NCI-H1417 (cell line): ENCODE results near the gene LANCL3.

Experiments used
- DNase-seq, 3 experiments: peaks; one replicate each; lab custom pipeline; 2025; lab: John Stamatoyannopoulos, UW

The LANCL3 gene

DNA sequence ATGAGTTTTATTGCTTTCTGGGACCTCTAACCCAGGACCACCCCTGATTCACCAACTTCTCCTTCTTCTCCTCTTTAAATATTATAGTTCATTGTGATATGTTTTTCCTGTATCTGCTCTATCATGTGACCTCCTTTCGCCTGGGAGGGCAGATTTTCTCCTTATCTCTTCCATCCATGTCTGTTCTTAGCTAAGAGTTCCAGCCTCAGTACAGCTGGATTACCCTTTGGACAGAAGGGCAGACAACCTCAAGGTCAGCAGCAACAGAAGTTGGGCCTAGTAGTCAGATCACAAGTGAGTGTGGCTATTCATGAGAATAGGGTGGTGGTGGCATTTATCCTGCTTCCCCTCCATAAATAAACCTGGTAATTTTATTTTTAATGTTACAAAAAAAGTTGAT, 108.4 kb downstream of the LANCL3 start:
- no peak for DNase-seq

DNA sequence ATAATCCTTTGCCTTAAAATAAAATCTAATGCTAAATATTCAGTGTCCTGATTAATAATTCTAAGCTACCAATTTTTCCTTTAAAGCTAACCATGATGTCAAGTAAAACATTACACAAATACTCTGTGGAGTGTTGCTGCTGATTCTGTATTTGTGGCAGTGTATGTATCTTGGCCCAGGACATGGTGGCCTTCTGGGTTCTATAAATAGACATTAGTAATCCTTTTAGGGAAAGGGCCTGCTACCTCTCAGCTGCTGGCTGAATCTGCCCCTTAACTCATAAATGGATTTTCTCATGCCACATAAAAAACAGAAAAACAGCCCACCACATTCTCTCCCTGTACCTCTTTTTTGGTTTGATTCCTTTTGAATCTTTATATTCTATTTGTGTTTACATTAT, 113.0 kb downstream of the LANCL3 start:
- DNase-seq = no peak

DNA sequence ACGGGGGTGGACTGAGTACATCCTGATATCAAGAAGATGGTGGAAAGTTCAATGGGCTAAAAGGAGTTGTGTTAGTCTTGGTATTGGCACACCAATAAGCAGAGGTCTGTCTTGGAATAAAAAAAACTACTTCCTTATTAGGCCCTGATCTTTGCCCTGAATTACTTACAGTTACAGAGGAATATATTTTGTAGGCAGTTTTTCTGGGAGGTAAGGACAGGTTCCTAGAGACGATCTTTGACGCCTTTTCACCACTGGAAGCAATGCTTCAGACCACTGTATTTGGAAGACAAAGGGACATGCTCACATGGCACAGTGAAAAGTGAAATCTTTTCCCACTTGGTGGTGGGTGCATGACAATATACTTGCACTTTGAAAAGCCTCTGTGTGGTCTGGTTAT, 113.5 kb downstream of the LANCL3 start:
- DNase-seq = no peak

DNA sequence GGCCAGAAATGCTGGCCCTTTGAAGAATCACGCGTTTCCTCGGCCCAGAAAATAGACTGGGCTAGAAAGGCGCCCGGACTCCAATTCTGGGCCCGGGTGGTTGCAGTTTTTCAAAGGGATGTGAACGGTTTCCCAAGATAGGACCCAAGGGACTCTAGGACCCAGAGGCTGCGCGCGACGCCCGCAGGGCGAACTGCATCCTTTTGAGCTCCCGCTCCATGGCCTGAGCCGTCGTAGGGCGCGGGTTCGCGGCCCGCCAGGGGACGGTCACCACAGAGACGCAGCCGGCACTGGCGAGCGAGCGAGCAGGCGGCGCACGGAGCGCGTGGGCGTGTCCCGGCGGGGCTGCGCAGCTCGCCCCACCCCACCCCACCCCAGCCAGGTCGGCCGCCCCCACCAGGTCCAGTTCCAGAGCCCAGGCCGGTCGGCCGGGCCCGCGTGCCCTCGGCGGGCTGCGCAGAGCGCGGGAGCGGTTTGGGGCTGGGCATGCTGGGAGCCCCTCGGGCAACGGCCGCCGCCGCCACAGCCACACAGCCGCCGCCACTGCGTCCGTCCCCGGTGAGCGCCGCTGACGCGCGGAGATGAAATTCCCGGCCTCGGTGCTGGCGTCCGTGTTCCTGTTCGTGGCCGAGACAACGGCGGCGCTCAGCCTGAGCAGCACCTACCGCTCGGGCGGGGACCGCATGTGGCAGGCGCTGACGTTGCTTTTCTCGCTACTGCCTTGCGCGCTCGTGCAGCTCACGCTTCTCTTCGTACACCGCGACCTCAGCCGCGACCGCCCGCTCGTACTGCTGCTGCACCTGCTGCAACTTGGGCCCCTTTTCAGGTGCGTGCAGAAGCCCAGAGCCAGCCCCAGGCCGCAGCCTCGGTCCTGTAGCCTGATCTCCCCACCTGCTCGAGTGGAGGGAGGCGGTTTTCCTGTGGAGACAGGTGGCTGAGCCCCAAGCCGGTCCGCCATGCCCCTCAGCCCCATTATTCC, 114.2 kb downstream of the LANCL3 start, which contains the start of gene XK:
TSS of gene XK (plus strand) at position 411 of the 979 bp plus-strand sequence. CDS start at position 582, 171 bp downstream.
- DNase-seq = peak; percentile 34 to 92 (median 90)

DNA sequence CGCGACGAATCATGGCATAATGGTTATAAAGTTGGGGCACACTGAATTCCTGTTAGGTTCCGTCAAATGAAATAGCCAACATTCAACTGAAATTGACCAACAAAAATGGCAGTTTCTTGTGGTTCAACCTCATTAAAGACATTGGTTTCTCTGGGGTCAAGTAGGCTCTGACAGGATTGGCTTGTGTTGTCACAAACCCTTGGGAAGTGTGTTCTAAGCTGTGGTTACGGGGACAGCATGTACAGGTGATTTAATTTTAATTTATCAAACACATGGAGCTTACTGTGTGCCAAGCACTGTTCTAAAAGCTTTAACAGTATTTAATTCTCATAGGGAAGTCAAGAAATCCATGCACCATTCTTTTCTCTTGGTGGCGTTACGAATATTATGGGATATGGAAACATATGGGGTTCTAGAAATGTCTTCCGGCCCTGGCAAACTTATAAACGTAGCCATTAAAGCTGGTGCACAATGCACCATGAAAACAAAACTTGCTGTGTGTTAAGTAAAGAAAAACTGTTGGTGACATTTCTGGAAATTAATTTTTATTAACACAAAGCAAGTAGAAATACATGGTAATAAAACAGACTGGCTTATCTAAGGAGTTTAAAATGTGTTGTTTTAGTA, 115.0 kb downstream of the LANCL3 start:
- DNase-seq = peak in 1 of 3 experiments; percentile 85

DNA sequence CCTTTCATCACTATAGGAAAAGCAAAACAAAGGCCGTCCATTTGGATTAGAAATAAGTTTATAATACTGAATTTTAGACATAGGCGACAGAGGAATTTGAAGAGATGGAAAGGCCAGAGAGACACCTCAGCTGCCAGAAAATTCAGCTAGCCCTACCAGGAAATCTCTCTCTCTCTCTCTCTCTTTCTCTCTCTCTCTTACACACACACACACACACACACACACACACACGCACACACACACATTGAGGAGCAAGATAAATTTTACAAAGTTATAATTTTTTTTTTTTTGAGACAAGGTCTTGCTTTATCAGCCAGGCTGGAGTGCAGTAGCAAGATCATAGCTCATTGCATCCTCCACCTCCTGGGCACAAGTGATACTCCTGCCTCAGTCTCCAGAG, 115.5 kb downstream of the LANCL3 start:
- DNase-seq = no peak

DNA sequence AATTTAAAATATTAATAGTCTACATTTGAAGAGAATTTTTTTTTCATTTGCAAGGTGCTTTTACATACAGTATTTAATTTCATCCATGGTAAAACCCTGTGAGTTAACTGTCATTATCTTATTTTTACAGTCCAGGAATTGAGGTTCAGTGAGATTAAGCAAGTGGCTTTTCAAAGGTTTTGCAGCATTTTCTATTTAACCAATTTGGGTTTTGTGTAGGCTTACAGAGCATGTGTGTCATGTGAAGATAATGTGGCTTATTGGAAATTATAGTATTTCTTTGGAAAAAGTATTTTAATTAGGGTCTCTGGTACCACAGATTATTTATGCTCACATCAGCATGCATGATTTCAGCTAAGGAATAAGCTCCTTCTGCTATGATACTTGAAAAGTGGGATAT, 118.7 kb downstream of the LANCL3 start:
- no peak for DNase-seq

DNA sequence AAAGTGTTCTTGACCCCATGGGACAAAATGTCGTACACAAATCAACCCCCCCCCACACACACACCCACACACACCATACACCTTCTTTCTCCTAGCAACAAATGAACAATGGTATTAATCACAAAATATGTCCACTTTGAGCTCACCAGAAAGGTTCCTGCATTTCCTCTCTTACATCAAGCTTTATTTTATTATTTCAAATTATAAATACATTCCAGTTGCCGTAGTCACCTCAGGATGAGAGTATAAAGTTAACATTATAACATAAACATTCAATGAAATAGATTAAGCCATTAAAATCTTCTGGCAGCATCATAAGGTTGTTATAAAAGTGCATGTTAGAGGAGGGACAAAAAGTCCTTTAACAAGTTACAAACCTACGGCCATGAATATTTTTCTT, 121.5 kb downstream of the LANCL3 start:
- no peak for DNase-seq

DNA sequence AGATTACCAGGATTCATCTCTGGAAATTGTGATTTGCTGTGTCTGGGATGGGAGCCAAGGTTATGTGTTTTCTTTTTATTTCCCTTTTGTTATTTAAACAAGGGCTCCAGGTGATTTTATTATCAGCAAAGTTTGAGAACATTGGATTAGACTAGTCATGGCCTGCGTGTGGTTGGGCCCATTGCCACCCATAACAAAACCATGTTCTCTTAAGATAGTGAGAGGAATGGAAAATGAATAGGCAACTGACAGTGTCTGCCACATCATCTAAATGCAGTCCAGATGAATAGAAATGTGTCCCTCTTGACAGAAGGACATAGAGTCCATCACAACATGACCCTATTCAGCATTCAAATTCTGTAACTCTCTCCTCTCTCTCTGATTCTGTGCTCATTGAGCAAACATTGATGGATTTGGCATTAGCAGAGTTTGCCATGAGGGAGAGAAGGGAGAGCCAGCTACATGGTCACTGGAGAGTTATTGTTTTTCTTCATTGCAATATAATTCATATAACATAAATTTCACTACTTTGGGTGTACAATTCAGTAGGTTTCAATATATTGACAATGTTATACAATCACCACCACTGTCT, 125.8 kb downstream of the LANCL3 start:
- DNase-seq = no peak

DNA sequence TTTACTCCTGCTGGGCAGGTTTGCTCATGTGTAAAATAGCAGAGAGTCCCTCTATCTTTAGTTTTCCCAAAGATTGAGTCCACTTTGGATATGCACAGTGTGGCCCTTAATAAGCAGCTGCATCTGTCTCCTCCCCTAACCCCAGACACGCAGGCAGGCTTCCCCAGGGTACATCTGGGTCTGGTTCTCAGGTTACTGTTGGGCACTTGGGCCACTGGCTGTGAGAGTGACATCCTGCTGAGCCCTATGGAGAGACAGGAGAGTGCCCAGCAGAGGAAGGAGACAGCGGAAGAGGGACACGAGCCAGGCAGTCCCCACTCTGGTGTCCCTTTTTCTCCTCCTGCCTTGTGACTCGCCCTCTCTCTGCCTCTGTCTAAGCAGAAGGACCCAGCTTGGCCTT, 130.1 kb downstream of the LANCL3 start:
- DNase-seq = peak in 2 of 3 experiments; percentile 23 to 56

DNA sequence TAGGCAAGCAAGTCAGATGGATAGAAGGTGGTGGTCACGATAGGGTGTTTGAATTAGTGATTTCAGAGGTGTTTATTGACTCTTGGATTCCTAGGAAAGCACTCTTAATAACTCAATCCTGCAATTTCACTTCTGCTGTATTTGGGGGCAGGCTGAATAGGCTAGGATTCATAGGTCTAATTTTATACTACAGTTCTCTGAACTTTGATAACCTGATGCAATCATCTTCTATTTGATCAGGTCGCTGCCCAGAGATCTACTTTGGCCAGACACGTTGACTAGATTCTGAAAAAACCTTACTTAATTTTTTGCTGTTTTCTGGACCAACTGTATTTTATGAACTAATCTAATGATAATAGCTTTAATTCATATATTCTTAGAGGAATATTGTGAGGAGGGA, 140.5 kb downstream of the LANCL3 start:
- DNase-seq = no peak

DNA sequence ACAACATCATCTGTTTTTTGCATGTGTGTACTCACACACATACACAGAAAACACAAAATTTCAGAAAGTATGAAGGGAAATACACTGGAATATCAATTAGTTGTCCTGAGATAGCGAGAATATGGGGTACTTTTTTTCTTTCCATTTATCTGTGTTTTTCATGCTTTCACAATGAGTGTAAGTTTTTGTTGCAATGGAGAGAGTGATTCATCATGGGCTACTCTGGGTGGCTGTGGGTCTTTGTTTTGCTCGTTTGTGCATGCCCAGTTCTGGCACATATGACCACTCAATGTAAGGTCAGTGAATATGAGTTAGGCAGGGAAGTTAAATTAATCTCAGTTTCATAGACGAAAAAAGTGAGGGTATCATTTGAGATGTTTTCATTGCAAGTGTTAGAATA, 141.0 kb downstream of the LANCL3 start:
- DNase-seq = no peak

DNA sequence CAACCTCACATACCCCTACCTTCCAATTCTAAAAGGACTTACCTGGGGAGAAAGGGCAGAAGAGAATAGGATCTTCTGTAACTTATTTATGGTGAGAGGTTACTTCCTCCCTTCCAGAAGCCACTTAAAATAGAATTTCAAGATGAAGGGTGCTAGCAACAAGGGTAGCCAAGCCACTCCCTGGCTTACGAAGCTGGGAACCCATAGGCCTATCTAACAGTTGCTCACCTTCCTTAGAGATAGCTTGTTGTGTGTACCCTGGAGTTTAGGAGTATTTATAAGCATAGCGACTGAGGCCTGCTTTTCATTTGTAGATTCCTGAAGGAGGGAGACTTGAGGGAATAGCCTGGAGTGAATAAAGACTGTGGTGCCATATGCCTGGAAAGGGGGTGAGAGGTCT, 143.0 kb downstream of the LANCL3 start:
- DNase-seq = no peak

DNA sequence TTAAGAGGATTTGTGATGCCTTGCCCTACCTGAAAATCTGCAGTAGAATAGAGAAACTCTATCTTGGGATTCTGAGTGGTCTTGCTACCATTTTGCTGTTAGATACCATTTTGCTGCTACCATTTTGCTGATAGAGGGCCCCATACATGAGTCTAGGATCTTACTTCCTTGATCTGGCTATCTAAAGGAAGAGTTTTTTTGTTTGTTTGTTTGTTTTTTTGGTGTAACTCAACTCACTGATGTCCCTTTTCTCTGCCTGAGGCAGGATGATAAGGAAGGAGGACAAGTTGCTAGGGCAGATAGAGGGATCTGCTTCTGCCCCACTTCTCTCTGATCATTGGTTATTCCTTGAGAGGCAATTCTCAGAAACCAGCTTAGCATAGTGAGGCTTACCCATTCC, 145.1 kb downstream of the LANCL3 start:
- no peak for DNase-seq

DNA sequence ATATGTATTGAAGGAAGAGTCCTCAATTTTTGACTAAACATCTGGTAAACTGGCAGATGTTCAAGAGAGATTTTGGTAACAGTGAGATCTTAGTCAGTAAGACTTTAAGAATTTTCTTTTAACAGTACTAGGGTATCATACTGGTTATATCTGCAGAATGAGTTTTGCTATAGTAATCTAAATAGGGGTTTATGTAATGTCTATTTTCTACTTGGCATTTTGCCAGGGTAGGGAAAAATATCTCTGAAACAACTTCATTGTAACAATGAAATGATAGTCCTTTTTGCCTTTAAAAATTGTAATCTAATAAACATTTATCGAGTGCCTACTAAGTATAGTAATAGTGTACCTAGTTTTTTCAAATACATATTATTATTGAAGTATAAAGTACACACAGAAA, 146.2 kb downstream of the LANCL3 start:
- DNase-seq = no peak

DNA sequence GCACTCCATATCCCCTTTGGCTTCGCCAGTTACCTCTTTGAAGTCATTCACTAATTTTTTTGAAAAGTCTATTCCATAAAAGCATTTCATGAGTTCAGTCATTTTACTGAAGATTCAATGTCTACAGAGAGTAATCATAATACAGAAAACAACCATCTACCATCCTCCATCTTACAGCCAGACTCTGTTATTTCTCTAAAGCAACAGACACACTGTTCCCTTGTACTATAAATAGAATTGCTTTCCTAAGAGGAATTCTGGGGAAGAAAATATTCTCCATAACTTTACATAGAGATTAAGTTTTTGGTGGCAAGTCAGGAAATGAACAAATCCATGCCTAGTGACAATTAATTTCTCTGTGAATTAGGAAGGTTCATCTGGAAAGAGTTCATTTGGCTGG, 151.1 kb downstream of the LANCL3 start:
- DNase-seq = no peak

DNA sequence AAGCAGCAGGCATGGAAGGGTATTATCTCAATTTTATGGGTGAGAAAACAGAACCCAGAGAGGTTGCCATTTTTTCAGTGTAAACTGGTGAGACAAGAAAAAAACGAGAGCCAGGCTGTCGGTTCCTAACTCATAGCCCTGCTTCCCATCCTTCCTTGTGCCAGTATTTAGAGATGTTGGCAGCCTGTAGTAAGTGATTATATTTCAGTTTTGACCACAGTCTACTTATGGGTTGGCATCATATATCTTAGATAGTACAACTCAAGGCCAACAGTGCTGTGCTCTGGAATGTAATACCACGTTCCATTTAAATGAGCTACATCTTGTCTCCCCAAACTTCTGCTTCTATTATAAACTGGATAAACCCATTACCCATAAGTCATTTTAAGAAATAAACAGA, 154.9 kb downstream of the LANCL3 start:
- DNase-seq = no peak
